HG03354 (cell line): Measurements from ENCODE around the gene HNRNPD.
"Not testable (repeated sequence)": the region's sequence is repeated elsewhere in the genome, so short reads cannot be mapped to it uniquely, and the experiment has no call there.

ENCODE experiments used
- ATAC-seq: cut with Tn5 transposase; IDR thresholded peaks from one replicate; pipeline ENCODE4 v1.9.1; 2021; ENCODE audit warnings: mild to moderate bottlenecking; ENCODE audit not compliant: unreplicated experiment, poor library complexity, severe bottlenecking

Gene HNRNPD

DNA sequence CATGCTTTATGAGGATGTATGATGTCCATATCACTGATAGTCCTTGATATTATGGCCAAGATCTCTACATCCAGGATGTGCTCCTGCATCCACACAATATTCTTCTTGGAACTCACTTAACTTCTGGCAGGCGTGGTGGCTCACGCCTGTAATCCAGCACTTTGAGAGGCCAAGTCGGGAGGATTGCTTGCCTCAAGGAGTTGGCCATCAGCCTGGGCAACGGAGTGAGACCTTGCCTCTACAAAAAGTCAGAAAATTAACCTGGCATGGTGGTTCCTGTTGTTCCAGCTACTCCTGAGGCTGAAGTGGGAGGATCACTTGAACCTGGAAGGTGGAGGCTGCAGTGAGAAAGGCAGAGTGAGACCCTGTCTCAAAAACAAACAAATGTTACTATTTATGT lies 2.3 kb upstream of the HNRNPD start:
- ATAC-seq: no peak

DNA sequence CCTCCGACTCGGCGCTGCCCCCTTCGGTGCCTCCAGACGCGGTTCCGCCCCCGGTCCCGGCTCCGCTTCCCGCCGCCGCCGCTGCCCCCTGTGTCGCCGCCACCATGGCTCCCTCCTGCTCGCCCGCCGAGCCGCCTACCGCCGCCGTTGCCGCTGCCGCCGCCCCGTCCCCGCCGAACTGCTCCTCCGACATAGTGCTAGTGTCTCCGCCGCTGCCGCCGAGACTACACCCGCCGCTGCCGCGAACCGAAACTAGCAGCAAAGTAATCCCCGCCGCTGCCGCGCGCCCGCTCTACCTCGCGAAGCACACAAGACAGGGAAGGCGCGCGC lies 340 bp downstream of the HNRNPD start:
- ATAC-seq: peak; percentile 33

DNA sequence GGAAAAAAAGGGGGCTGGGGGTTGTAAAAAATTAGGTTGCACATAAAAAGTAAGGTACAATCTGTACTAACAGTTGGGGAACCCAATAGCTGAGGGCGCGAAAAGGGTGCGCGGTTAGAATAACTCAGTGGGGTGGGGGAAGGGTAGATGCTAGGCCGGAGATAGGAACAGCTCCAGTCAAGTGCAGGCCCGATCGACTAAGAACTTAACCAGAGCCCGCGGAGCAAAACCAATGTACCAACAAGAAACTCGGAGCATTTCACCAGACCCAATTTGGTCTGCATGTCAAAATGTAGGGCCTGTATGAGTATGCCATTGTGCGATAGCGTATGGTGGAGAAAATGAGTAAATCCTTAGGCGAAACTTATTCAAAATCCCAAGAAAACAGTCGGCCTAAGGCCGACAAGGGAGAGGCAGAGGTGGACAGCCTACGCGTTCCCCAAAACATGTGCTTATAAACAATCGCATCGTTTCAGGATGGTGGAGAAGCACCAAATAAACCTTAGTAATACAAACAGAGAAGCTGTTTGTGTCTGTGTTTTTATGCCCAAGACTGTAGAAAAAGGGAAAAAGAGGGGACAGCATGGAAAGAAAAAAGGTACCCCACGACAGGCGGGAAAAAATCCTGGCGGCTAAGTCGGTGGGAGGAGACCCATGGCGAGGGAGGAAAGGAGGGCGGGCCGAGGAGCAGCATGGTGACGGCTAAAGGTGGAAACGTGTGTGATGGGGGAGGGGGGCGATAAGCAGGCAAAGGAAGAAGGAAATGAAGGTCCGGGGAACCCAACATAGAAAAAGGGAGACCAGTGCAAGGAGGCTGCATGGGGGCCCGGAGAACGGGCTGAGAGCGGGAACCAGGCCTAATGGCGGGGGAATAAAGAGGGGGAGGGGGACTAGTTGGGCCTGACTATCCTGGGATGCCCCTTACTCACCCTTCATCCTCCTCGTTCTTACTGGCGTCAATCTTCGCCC lies 990 bp downstream of the HNRNPD start:
- peak; percentile 25 for ATAC-seq

DNA sequence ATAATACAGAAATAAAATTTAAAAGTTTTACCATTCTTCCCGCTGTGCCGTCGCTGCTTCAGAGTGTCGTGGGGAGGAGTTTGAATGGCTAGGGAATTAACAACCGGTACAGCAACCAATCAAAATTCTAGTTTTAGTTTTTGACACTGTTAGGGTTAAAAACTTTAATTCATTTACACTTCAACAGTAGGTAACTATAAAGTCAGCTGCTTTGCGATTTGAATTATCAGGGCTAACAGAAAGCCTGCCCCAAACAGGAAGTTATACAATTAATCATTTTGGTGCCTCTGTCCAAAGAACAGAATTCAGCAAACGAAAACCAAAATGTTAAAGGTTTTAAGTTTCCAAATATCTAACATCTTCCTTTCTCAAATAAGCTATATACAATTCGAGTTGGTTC lies 2.3 kb downstream of the HNRNPD start:
- no peak for ATAC-seq

DNA sequence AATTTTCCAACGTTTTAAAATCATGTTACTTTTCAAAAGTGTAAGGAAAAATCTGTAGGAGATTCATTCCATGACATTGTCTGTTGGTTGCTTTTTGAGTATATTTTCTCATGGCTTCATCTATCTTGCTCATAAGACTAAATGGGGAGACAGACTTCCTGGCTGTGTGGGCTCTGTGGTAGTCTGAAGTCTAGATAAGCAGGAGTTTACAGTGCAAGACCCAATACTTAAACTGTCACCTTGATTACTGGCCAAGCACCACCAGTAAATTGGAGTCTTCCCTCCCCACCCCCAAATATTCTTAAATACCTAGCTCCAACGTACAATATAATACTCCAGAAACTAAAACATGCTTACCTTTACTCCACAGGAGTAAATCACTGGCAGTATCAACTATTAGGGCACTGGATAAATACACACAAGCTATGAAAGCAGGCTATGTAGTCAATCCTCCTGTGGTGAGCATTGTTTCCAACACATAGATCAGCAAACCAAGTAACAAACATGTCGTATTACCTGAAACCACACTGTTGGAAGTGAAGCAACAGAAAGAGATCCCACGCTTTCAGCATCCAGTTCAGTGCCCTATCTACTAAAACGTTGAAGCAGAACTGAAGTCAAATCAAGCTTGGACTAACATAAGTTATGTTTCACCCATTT lies 6.2 kb downstream of the HNRNPD start:
- ATAC-seq: no peak

DNA sequence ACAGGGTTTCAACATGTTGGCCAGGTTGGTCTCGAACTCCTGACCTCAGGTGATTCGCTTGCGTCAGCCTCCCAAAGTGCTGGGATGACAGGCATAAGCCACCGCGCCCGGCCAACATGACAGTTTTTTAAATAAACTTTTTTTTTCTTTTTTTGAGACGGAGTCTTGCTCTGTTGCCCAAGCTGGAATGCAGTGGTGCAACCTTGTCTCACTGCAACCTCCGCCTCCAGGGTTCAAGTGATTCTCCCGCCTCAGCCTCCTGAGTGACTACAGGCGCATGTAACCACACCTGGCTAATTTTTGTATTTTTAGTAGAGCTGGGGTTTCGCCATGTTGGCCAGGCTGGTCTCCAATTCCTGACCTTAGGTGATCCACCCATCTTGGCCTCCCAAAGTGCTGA lies 7.4 kb downstream of the HNRNPD start:
- not testable (repeated sequence) for ATAC-seq

DNA sequence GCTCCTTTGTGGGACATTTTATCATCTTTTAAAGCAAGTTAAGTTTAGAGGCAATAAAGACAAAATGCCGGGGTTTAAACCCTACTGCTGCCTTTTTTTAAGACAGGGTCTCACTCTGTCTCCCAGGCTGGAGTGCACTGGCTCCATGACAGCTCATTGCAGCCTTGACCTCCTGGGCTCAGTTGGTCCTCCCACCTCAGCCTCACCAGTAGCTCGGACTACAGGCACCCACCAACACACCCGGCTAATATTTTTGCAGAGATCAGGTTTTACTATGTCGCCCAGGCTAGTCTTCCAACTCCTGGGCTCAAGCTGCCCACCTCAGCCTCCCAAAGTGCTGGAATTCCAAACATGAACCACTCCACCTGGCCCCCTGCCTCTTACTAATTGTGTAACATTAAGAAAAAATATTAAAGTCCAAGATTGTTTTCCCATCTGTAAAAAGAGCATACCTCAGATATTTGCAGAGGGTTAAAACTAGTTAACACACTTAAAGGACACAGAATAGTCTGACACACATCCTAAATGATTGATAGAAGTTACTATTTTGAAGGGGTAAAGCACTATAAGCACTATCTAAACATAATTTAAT lies 9.8 kb downstream of the HNRNPD start:
- ATAC-seq: no peak

DNA sequence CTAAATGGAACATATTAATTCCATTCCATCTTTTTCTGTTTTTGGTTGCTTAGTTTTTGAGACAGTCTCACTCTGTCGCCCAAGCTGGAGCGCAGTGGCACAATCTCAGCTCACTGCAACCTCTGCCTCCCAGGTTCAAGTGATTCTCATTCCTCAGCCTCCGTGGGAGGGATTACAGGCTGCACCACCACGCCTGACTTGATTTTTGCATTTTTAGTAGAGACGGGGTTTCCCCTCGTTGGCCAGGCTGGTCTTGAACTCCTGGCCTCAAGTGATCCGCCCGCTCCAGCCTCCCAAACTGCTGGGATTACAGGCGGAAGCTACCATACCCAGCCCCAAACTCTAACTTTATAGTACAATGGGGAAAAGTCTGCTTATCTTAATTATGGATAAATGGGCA lies 11.2 kb downstream of the HNRNPD start:
- ATAC-seq: no peak

DNA sequence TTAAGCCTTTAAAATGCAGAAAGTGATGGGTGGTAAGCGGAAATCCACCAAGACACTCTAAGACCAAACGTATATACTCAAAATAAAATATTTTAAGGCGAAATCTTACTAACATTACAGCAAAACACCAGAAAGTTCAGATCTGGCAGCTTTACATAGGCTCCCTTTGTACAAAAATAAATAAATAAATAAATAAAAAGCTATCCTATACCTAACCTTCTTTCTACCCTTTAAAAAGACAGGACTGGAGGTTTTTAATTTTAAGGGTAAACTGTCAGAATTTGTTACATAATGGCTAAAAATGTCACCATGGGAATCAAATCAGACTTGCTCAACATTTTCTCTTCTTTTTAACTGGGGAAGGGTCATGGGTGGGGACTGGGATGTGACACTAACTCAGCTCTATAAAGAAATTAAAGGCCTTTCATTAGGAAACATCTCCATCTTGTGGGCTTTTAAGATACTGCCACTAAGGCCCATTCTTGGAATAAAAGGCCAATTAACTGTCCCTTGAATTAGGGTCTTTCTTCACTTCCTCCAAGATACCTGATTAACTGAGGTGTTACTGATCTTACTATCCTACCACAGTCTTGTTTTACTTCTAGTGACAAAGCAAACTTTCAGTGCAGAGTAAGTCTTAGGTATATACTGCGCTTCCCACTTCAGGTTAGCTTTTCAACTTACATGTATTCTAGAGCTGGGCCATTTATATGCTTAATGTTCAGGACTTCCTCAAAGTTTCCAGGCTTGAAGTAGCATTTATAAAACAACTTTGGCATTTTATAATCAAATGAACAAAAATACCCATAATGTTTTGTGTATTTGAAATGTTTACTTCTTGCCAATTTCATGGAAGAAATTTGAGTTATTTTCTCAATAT lies 13.3 kb downstream of the HNRNPD start:
- ATAC-seq: no peak

DNA sequence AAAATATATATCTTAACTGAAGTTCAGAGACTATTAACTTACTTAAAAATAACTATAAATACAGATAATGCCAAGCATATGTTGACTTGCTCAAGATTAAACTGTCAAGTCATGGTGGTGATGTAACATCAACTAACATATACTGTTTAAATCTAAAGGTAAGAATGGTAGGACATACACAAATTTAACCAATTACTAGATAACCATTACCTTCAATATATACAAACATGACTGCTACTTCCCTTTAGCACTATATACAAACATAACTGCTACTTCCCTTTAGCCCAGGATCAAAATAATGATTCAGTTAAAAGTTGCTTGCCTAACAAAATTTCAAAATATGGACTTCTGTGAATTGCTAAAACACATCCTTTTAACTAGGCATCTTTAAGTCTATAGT lies 14.9 kb downstream of the HNRNPD start:
- ATAC-seq: no peak

DNA sequence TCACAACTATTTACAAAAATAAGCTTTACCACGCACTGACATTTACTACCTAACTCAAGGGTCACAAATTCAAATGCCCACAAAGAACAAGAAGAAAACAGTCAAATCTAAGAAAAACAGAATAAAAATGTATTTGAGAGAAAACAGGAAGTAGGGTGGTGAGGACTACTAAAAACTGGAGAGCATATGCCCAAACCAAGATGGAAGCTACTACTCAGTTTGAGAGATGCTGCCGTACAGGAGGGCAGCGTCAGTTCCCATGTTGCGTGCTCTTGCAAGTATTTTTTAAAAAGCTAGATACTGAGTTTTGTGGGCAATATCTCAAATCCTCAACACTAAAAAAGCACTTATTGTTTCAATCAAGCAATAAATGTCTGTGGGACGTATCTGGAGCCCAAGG lies 16.2 kb downstream of the HNRNPD start:
- ATAC-seq: no peak

DNA sequence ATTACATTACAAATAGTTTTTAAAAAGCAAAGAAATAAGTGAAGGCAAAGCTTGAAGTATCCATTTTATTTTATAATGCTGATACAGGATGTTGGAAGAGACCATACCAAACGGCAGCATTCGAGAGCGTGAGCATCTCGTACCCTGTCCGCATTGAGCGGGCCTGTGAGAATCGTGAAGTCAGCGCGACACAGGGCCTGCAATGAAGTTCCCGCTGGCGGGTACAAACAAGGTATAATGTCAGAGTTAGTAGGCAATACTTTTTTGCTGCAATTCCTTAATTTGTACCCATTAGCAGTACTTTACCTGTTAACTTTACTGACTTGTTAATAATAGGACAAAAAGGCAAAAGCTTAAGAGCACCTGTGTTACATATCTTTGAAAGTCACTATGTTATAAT lies 19.0 kb downstream of the HNRNPD start:
- no peak for ATAC-seq

DNA sequence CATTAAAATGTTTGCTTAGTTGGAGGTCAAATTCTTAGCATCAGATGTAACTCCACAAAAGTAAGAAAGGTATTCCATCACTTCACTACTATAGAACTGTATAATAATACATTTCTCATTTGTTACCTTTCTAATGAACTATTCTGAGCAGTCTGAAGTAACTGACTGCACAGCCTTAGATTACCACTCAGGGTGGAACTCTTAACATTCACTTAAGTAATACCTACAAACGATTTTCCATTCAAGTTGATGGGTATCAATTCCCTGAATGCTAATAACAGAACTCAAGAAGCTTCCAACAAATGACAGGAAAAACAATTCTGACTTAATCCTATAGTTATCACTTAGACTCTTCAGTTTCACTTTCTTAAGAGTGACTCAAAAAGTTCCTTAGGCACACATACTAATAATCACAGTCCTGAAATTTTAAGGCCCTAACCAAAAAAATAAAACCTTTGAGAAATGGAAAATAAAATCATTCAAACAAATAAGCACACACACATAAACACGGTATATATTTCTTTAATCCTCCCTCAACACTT lies 20.9 kb downstream of the HNRNPD start:
- peak; percentile 55 for ATAC-seq

DNA sequence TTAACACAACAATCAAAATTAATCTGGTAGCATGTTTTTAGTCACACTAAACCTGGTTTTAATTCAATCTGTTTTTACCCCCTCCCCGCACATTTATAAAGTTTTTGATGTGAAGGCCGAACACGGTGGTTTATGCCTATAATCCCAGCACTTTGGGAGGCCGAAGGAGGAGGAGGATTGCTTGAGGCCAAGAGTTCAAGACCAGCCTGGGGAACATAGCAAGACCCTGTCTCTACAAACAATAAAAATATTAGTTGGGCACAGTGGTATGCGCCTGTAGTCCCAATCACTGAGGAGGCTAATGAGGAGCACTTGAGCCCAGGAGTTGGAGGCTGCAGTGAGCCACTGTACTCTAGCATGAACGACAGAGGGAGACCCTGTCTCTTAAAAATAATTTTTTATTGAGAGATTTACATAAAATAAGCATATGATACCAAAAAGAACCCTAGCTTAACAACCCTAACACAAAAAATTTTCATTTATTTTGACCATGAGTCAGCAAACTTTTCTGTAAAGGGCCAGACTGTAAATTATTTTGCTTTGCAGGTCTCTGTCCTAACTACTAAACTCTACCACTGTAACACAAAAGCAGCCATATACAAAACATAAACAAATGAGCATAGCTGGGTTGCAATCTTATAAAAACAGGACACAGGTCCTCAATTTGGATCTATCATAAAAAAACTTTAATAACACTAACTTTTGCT lies 21.5 kb downstream of the HNRNPD start:
- no peak for ATAC-seq

DNA sequence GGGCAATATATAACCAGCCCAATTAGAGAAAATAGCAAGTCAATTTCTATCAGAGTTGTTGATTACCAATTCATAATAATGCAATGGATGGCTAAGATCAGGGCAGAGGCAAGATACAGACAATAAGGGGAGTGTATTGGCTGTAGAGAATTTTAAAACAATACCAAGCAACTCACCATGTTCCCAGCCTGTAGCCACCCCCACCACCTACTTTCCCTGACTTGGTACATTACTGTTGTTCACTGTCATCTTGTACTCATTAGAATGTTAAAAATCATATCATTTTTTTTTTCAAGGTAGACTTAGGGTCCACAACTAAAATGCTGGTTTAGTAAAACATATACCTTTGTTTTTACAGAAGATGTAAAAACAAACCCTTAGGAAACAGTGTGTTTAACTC lies 27.7 kb downstream of the HNRNPD start:
- no peak for ATAC-seq

DNA sequence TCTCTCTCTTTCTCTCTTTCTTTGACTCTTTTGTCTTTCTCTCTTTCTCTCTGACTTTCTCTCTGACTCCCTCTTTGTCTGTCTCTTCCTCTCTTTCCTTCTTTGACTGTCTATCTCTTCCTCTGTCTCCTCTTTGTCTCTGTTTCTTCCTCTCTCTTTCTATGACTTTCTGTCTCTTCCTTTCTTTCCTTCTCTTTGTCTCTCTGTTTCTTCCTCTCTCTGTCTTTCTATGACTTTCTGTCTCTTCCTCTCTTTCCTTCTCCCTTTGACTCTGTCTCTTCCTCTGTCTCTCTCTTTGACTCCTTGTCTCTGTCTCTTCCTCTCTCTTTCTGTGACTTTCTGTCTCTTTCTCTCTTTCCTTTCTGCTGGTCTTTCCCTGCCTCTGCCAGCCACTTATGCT lies 38.7 kb downstream of the HNRNPD start:
- ATAC-seq: no peak

DNA sequence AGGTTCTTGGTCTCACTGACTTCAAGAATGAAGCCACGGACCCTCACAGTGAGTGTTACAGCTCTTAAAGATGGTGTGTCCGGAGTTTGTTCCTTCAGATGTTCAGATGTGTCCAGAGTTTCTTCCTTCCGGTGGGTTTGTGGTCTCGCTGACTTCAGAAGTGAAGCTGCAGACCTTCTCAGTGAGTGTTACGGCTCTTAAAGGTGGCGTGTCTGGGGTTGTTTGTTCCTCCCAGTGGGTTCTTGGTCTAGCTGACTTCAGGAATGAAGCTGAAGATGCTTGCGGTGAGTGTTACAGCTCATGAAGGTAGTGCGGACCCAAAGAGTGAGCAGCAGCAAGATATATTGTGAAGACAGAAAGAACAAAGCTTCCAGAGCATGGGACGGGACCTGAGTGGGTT lies 40.1 kb downstream of the HNRNPD start:
- not testable (repeated sequence) for ATAC-seq

DNA sequence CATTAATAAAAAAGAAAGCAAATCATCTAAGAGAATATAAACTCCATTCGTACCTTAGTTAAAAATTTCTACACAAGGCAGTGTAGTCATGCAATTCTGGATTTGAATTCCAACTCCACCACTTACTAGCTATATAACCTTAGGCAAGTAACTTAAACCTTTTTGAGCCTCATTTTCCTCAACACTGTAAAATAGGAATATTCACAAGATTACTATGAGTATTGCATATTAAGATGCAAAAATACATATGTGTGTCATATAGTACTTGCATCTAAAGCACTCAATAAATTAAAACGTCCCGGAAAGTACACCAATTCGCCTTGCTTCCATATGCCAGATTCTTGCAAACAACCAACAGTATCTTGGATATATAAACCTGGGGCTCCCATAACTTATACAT lies 42.0 kb downstream of the HNRNPD start:
- no peak for ATAC-seq

DNA sequence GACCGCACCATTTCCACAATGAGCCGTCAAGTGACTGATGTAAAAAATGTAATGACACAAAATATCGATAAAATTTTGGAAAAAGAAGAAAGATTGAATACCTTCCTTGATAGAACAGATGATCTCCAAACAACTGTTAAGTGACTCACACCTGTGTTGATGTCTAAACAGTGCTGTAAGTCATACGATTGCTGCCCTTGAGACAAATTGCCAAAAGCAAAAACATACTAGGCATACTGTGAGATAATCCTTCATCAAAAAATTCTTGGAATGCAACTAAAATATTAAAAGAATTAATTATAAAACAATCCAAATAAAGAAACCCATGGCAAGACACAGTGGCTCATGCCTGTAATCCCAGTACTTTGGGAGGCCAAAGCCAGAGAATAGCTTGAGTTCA lies 53.4 kb downstream of the HNRNPD start:
- ATAC-seq: no peak
